Measurements from ENCODE around the gene PPP2R2C. TPM values are rescaled to one million over a fixed set of nuclear protein-coding genes. Genes with fewer than 3 reads are reported as not detected.
A peak's percentile ranks its signal among the peaks of the same experiment; 100 is the strongest.

The PPP2R2C gene
- total and polyA plus RNA-seq, 9 of the 15 experiments (the other 6 are each of a cell fraction or from before 2014, with no cell fraction given) = 0.04 to 0.06 TPM; not detected in 7

DNA sequence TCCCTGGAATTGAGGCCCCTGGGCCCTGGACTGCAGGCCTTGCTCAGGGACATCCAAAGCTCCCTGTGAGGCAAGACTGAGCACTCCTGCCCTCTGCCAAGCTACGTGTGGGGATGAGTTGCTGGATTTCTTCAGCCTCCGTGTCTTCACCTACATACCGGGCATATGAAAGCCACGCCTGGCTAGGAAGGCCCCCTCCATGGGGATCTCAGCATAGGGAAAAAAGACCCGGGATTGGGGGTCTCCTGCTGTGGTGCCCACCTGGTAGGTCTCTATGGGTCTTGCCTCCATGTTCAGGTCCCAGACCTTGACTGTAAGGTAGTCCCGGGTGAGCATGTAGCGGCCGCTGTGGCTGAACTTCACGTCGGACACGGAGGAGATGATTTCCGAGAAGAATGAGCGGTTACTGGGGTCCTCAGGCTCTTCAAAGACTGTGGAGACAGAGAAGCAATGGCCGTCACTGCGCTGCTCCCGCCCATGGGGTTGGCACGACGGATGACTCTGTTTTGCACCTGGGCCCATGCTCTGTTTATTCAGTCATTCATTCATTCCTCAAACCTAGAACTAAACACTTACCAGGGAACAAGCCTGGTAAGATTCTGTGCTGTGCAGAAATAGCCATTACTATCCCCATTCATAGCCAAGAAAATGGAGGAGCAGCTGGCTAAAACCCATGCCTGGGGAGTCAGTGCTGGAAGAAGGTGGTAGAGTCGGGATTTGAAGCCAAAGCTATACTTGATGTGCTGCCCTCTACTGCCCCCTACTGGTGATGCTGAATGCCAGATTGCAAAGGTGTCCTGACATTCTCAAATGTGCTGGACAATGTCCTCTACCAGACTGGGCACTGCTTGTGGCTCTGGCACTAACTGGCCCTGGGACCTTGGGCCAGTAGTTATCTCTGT lies 138.9 kb downstream of the PPP2R2C start (continued):
- peak; percentile 67 for TF ChIP-seq ZNF280A (IDR thresholded peaks at IDR 0.05; ENCODE audit: low read depth, partially characterized antibody)
- no peak for TF ChIP-seq NEUROD1 (IDR thresholded peaks at IDR 0.05; ENCODE audit: borderline replicate concordance, low read depth, low read length, partially characterized antibody)
- TF ChIP-seq THAP12 (CRISPR knock-in tag; IDR thresholded peaks at IDR 0.05) = no peak

GRCh38 chr4:6332669-6333050 lies 139.8 kb downstream of the PPP2R2C start:
- no peak overlapping the region for H3K27ac ChIP-seq (ENCODE audit: extremely low read depth, low read depth, low read length)
- ATAC-seq (no peak), FAIRE-seq (no peak), DNase-seq (ENCODE audit: extremely low read depth in 1 of 4, low spot score in 3 of 4) (no peak)
- no TSS peak for BruUV-seq (replicated peaks)
- no peaks in the 10 kb centered on the region for H3K9me3 ChIP-seq (replicated peaks; ENCODE audit: control insufficient read depth, insufficient read depth, low read depth, low read length)
- H3K36me3 ChIP-seq (ENCODE audit: control insufficient read depth, insufficient read depth, low read length) = no peaks in the 10 kb centered on the region
- peaks cover 2% of the 10 kb centered on the region for H3K9me1 ChIP-seq (ENCODE audit: control insufficient read depth, insufficient read depth, low read length)
- no peaks in the 10 kb centered on the region for H3K79me2 ChIP-seq (ENCODE audit: control insufficient read depth, insufficient read depth, low read length)
- no peak for TF ChIP-seq HMG20A (CRISPR knock-in tag; conservative IDR thresholded peaks at IDR 0.05)
- TF ChIP-seq ZFP36 (IDR thresholded peaks at IDR 0.05; ENCODE audit: low read depth, low read length, partially characterized antibody) = peak; percentile 71
- peak; percentile 36 for TF ChIP-seq RBM25 (IDR thresholded peaks at IDR 0.05; ENCODE audit: low read depth, low read length, severe bottlenecking)
- no peak overlapping the region for H3K9ac ChIP-seq (ENCODE audit: insufficient read depth in 1 of 2, low read depth in 2 of 2, low read length in 2 of 2)
- peaks cover 0 to 12% of the 10 kb centered on the region in 2 experiments; a peak in 2 of 5 replicates for H3K4me1 ChIP-seq (replicated peaks in 1 of 2; ENCODE audit: control insufficient read depth in 2 of 2, insufficient read depth in 2 of 2, low read length in 2 of 2)
- in situ Hi-C loops (cut with MboI) (no loop called here), intact Hi-C loops (cut with micrococcal nuclease) (loop anchor here (5.0 kb wide), 1 partner anchor 215 kb away; no protein-coding TSS in a partner anchor)
- peaks cover 0 to 9% of the 10 kb centered on the region in 2 experiments; a peak in 2 of 5 replicates for H3K27me3 ChIP-seq (ENCODE audit: control insufficient read depth in 2 of 2, insufficient read depth in 2 of 2, low read length in 2 of 2)
- peaks cover 7% of the 10 kb centered on the region; the same call in 1 of the 2 replicates for H4K20me1 ChIP-seq (replicated peaks; ENCODE audit: control insufficient read depth, insufficient read depth, low read length)
- ChIA-PET POLR2A (no interaction called here), CTCF (ENCODE audit: low intra/inter-chr PET ratio) (interaction anchor here (1.3 to 1.9 kb wide), 2 partner anchors 214 to 334 kb away, joined by 4 to 5 read pairs; no protein-coding TSS in a partner anchor)
- 2% methylated on average over 6 of the region's 6 CpGs for WGBS (ENCODE audit: insufficient coverage, low coverage, missing lambda C conversion rate)
- no peak overlapping the region for H2AFZ ChIP-seq (ENCODE audit: low read depth, low read length)
- H3K4me3 ChIP-seq = no peak overlapping the region
- H3K4me2 ChIP-seq (ENCODE audit: insufficient read depth, low read length) = no peak overlapping the region
